ENCODE results near the gene SEMA4A.
A peak's percentile ranks its signal among the peaks of the same experiment; 100 is the strongest.
"Not testable (repeated sequence)": the region's sequence is repeated elsewhere in the genome, so short reads cannot be mapped to it uniquely, and the experiment has no call there.

SEMA4A gene

GRCh38 chr1:156160000-156160742 is 6.8 kb downstream of the SEMA4A start:
- no peak for DNase-seq (ENCODE audit: low read depth in 2 of 2)

GRCh38 chr1:156160743-156161171 is 7.4 kb downstream of the SEMA4A start:
- DNase-seq (ENCODE audit: low read depth in 2 of 2), result peak; percentile 48 to 61

GRCh38 chr1:156162430-156163037 is 9.1 kb downstream of the SEMA4A start:
- DNase-seq (ENCODE audit: low read depth in 2 of 2), result no peak

- DNase-seq (ENCODE audit: low read depth in 2 of 2), result no peak
These were observed 10.3 kb downstream of the SEMA4A start for GRCh38 chr1:156163712-156164111.

- DNase-seq (ENCODE audit: low read depth in 2 of 2), result no peak
These were observed 10.9 kb downstream of the SEMA4A start for GRCh38 chr1:156164125-156164831.

GRCh38 chr1:156165083-156165482 is 11.7 kb downstream of the SEMA4A start:
- no peak for DNase-seq (ENCODE audit: low read depth in 2 of 2)

- no peak for DNase-seq (ENCODE audit: low read depth in 2 of 2)
These were observed 14.2 kb downstream of the SEMA4A start for GRCh38 chr1:156167536-156167935.

- no peak for DNase-seq (ENCODE audit: low read depth in 2 of 2)
These were observed 19.5 kb downstream of the SEMA4A start for GRCh38 chr1:156172696-156173470.

GRCh38 chr1:156176610-156177210 is 23.3 kb downstream of the SEMA4A start:
- DNase-seq (ENCODE audit: low read depth in 2 of 2), result no peak

GRCh38 chr1:156177919-156178654 is 24.7 kb downstream of the SEMA4A start:
- DNase-seq (ENCODE audit: low read depth in 2 of 2), result no peak

- DNase-seq (ENCODE audit: low read depth in 2 of 2), result no peak
These were observed 27.1 kb downstream of the SEMA4A start for GRCh38 chr1:156180471-156180870.

GRCh38 chr1:156181391-156181924 is 28.1 kb downstream of the SEMA4A start:
- not testable (repeated sequence) for DNase-seq (ENCODE audit: low read depth in 2 of 2)

- DNase-seq (ENCODE audit: low read depth in 2 of 2), result not testable (repeated sequence)
These were observed 28.8 kb downstream of the SEMA4A start for GRCh38 chr1:156182010-156182779.

- not testable (repeated sequence) for DNase-seq (ENCODE audit: low read depth in 2 of 2)
These were observed 33.2 kb downstream of the SEMA4A start for GRCh38 chr1:156186347-156187177.

- DNase-seq (ENCODE audit: low read depth in 2 of 2), result not testable (repeated sequence)
These were observed 36.9 kb downstream of the SEMA4A start for GRCh38 chr1:156190265-156190664.

GRCh38 chr1:156191292-156191964 is 38.0 kb downstream of the SEMA4A start:
- no peak for DNase-seq (ENCODE audit: low read depth in 2 of 2)

GRCh38 chr1:156193208-156193487 is 39.8 kb downstream of the SEMA4A start:
- DNase-seq (ENCODE audit: low read depth in 2 of 2), result no peak

- DNase-seq (ENCODE audit: low read depth in 2 of 2), result peak; percentile 94 to 96
These were observed 40.3 kb downstream of the SEMA4A start, which contains the start of gene SLC25A44 for GRCh38 chr1:156193488-156194299. TSS of gene SLC25A44 (plus strand) at chr1:156194104. CDS start at chr1:156199848, 5,744 bp downstream.
